Activated CD4-positive, CD25-positive, alpha-beta regulatory T cell treated with anti-CD3 and anti-CD28 coated beads, Interleukin-2, amount 50 U/mL, for 24 hours (primary cell): ENCODE results near the gene THY1.
"Not testable (repeated sequence)": the region's sequence is repeated elsewhere in the genome, so short reads cannot be mapped to it uniquely, and the experiment has no call there.

Source experiments
- ATAC-seq, 2 donors: fragments of 150-1000 bp; cut with Tn5 transposase; one replicate each; pipeline ENCODE4 v1.10.0; 2021; ENCODE audit warnings: mild to moderate bottlenecking in 1 of 2, moderate library complexity in 1 of 2

The THY1 gene

GRCh38 chr11:119445379-119445778, 22.4 kb upstream of the THY1 start:
- no peak for ATAC-seq

- ATAC-seq: no peak
Observed at GRCh38 chr11:119441898-119442243, 18.9 kb upstream of the THY1 start.

- no peak for ATAC-seq
Observed at GRCh38 chr11:119438599-119438998, 15.6 kb upstream of the THY1 start.

GRCh38 chr11:119437521-119437920, 14.5 kb upstream of the THY1 start:
- not testable (repeated sequence) for ATAC-seq

GRCh38 chr11:119436711-119437110, 13.7 kb upstream of the THY1 start:
- no peak for ATAC-seq

GRCh38 chr11:119436093-119436492, 13.1 kb upstream of the THY1 start:
- ATAC-seq: no peak

GRCh38 chr11:119434591-119435330, 11.8 kb upstream of the THY1 start:
- ATAC-seq: no peak

- no peak for ATAC-seq
Observed at GRCh38 chr11:119433358-119433725, 10.4 kb upstream of the THY1 start.

GRCh38 chr11:119432484-119433357, 9.7 kb upstream of the THY1 start:
- no peak for ATAC-seq

GRCh38 chr11:119431523-119431922, 8.6 kb upstream of the THY1 start:
- ATAC-seq: no peak

GRCh38 chr11:119427279-119427678, 4.3 kb upstream of the THY1 start:
- no peak for ATAC-seq

GRCh38 chr11:119426142-119426541, 3.2 kb upstream of the THY1 start:
- ATAC-seq: no peak

- ATAC-seq: no peak
Observed at GRCh38 chr11:119424775-119425174, 1.8 kb upstream of the THY1 start.

GRCh38 chr11:119424276-119424675, 1.3 kb upstream of the THY1 start:
- no peak for ATAC-seq

- no peak for ATAC-seq
Observed at GRCh38 chr11:119423509-119424254, 710 bp upstream of the THY1 start.

- no peak for ATAC-seq
Observed at GRCh38 chr11:119421941-119422808, 797 bp downstream of the THY1 start.

- no peak for ATAC-seq
Observed at GRCh38 chr11:119421351-119421750, 1.6 kb downstream of the THY1 start.

GRCh38 chr11:119420631-119421030, 2.3 kb downstream of the THY1 start:
- ATAC-seq: no peak

GRCh38 chr11:119419834-119420492, 3.0 kb downstream of the THY1 start:
- ATAC-seq: no peak

- no peak for ATAC-seq
Observed at GRCh38 chr11:119419246-119419645, 3.7 kb downstream of the THY1 start.

GRCh38 chr11:119418759-119419158, 4.2 kb downstream of the THY1 start:
- no peak for ATAC-seq
